Body of pancreas (tissue), 4 donors: Measurements from ENCODE around the gene XIAP.
A peak's percentile ranks its signal among the peaks of the same experiment; 100 is the strongest.

ENCODE experiments used
- POLR2A ChIP-seq, 3 donors: fragments of 450-650 bp; IDR thresholded peaks; one replicate each; pipeline ENCODE4 v1.6.1; 2016; ENCODE audit warnings: antibody characterized with exemption in 3 of 3, mild to moderate bottlenecking in 2 of 3
- TF ChIP-seq, protein P1 (sequence below), 7 experiments: fragments of 450-650 bp in 4 of 7; fragments of 200-600 bp in 3 of 7; sonication (generic) in 3 of 7; IDR thresholded peaks; one replicate each; pipeline ENCODE4 v1.5.1; 2016 to 2019; ENCODE audit warnings: antibody characterized with exemption in 7 of 7

DNA sequence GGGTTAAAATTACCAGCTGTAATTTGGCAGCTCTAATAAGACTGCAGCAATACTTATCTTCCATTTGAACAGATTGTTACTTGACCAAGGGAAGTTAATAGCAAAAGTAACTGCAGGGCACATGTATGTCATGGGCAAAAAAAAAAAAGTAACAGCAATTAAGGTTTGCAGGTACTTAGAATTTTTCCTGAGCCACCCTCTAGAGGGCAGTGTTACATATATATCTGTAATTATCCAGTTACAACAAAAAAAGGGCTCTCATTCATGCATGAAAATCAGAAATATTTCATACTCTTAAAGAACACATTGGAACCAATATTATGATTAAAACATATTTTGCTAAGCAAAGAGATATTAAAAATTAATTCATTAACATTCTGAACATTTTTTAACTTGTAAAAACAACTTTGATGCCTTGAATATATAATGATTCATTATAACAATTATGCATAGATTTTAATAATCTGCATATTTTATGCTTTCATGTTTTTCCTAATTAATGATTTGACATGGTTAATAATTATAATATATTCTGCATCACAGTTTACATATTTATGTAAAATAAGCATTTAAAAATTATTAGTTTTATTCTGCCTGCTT lies 25.1 kb downstream of the XIAP start:
- TF ChIP-seq POLR2A (IDR thresholded peaks at IDR 0.05), result no peak
- TF ChIP-seq, protein P1, sequence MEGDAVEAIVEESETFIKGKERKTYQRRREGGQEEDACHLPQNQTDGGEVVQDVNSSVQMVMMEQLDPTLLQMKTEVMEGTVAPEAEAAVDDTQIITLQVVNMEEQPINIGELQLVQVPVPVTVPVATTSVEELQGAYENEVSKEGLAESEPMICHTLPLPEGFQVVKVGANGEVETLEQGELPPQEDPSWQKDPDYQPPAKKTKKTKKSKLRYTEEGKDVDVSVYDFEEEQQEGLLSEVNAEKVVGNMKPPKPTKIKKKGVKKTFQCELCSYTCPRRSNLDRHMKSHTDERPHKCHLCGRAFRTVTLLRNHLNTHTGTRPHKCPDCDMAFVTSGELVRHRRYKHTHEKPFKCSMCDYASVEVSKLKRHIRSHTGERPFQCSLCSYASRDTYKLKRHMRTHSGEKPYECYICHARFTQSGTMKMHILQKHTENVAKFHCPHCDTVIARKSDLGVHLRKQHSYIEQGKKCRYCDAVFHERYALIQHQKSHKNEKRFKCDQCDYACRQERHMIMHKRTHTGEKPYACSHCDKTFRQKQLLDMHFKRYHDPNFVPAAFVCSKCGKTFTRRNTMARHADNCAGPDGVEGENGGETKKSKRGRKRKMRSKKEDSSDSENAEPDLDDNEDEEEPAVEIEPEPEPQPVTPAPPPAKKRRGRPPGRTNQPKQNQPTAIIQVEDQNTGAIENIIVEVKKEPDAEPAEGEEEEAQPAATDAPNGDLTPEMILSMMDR (IDR thresholded peaks at IDR 0.05), result peak; percentile 22 to 61 (median 37)
